Measurements from ENCODE around the gene MAML3.

DNA sequence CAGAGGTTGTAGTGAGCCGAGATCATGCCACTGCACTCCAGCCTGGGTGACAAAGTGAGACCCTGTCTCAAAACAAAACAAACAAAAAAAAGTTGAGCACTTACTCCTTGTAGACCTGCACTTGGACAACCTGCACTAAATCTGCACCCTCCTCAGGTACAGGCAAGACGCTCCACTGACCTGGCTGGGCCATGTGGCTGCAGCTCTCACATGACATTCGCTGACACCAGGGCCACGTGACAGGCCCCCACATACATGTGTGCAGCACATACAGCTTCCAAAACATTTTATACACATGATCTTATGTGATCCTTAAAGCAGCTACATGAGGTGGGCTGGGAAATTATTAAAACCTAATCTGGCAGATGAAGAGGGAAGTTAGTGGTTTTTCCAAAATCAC, 425.8 kb downstream of the MAML3 start:
- TF ChIP-seq POLR2A (IDR thresholded peaks at IDR 0.05; ENCODE audit: low read length) (no peak), GATA1 (IDR thresholded peaks at IDR 0.05; ENCODE audit: low read depth, low read length) (no peak)
